ENCODE measurements around the gene SEMA4D.
"Not testable (repeated sequence)": the region's sequence is repeated elsewhere in the genome, so short reads cannot be mapped to it uniquely, and the experiment has no call there.

Gene SEMA4D

GRCh38 chr9:89479669-89480011 is 18.3 kb downstream of the SEMA4D start:
- FAIRE-seq: not testable (repeated sequence)

GRCh38 chr9:89478821-89479668 is 18.9 kb downstream of the SEMA4D start:
- FAIRE-seq: no peak

DNA sequence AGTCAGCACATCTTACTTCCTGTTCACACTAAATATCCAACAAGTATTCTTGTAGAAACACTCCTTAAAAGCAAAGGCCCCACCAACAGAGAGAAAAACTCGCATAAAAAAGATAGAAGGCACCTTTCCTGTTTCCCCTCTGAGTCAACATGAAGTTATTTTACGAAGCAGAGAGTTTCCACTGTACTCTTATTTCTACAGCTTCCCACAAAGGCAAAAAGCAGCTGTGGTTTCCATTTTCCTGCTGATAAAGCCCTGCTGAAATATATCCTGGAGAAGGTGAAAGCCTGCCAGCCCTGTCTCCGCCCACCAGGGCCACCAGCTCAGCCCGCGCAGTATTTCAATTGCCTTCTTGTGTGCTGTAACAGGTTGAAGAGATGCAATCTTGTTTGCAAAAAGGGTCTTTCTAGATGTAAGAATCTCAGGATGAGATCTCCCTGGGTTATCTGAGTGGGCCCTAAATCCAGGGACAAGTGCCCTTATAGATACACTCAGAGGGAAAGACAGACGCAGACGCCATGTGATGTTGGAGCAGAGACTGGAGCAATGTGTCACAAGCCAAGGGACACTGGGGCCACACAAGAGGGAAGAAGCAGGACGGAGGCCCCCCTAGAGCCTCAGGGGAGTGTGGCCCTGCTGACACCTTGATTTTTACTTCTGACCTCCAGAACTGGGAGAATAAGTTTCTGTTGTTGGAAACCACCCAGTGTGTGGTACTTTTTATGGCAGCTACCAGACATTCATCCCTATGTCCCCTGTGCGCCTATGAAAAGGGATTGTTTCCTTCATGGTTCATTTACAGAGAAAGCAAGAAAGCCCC is 19.9 kb downstream of the SEMA4D start:
- FAIRE-seq: no peak

GRCh38 chr9:89477384-89477783 is 20.5 kb downstream of the SEMA4D start:
- no peak for FAIRE-seq

DNA sequence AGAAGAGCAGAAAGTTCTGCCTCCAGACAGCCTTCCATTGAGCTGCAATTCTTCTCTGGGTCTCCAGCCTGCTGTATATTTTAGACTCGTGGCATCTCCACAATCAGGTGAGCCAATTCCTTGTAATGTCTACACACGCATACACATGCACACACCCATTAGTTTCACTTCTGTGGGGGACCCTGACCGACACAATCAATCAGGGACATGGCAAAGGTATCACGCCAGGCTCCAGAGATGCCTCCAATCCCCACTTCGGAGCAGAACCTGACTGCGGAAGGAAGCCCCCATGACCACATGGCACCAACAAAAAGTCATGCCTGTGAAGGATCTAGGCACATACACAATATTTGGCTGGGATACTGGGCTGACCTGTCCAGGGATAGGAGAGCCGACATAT is 21.4 kb downstream of the SEMA4D start:
- no peak for FAIRE-seq

DNA sequence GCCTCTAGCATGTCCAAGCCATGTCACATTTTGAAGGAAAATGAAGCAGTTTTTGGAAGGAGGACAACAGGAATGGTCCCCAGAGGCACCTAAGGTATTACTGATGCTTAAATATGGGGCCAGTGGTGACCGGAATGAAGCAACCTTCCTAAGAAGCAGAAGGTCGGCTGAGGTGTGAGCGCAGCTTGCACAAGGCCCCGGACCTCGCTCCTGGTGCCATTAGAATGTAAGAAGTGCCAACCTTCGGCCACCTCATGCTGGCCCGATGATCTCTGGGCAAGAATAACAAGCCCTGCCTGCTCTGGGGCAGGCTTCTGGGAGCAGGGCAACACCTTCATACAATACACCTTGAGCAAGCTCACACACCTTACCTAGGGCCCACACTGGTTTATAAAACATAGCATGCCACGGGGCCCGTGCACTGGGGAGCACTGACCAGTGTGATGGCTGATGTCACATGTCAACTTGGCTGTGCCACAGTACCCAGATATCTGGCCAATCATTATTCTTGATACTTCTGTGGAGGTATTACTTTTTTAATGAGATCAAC is 21.9 kb downstream of the SEMA4D start:
- no peak for FAIRE-seq

DNA sequence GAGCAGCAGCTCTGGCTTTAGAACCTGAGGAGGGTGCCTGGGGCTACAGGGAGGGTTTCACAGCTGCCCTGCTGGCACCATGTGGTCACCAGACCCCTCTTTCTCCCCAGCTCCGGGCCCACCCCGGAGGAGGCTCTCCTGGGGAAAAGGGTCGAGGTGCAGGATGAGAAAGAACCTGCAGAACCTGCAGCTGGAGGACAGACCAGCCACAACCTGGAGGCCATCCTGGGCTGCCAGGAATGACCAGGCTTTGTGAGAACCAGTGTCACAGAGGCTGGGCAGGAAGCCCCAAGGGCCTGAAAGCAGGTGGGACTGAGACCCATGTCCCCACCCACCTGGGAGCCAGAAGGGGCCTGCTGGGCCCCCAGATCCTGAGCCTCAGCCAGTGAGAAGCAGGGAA is 23.0 kb downstream of the SEMA4D start:
- FAIRE-seq: no peak

GRCh38 chr9:89473762-89474469 is 24.0 kb downstream of the SEMA4D start:
- FAIRE-seq: no peak

DNA sequence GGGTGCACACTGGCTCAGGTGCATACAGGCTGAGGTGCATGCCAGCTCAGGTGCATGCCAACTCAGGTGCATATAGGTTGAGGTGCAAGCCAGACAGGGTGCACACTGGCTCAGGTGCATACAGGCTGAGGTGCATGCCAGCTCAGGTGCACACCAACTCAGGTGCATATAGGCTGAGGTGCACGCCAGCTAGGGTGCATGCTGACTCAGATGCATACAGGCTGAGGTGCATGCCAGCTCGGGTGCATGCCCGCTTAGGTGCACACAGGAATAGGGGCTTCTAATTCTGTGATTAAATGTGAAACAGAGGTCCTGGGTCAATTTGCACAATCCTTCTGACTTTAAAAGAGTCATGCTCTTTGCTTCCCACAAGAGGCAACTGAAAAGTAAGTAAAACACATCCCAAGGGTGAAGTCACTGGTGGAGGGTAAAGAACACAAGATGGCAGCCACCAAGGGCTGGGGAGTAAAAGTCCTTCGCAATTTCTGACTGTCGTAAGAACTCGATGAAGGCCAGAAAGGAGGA is 26.1 kb downstream of the SEMA4D start:
- FAIRE-seq: not testable (repeated sequence)

DNA sequence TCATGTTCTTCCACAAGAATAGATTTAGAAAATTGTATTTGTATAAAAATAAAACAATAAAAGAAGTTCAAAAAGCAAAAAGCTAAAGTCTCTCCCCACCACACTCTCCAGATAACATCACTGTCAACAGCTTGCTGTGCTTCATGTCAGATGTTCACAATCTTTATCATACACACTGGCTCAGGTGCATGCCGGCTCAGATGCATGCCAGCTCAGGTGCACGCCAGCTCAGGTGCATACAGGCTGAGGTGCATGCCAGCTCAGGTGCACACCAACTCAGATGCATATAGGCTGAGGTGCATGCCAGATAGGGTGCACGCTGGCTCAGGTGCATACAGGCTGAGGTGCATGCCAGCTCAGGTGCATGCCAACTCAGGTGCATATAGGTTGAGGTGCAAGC is 26.5 kb downstream of the SEMA4D start:
- FAIRE-seq: no peak

DNA sequence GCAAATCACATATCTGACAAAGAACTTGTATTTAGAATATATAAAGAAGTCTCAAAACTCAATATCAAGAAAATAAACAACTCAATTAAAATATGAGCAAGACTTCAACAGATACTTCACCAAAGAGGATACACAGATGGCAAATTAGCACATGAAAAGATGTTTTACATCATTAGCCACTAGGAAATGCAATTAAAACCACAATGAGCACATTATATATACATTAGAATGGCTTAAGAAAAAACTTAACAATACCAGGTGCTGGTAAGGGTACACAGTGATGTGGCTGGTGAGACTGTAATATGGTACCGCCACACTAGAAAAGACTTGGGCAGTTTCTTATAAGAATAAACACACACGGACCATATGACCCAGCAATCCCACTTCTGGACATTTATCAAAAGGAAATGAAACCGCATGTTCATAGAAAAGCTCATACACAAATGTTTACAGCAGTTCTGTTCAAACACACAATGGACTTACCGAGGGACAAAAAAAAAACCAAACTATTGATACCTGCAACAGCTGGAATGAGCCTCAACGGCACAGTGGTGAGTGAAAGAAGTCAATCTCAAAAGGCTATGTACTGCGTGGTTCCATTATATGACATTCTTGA is 27.6 kb downstream of the SEMA4D start:
- FAIRE-seq: no peak

- FAIRE-seq: no peak
These were observed 28.9 kb downstream of the SEMA4D start for GRCh38 chr9:89469003-89469402.

DNA sequence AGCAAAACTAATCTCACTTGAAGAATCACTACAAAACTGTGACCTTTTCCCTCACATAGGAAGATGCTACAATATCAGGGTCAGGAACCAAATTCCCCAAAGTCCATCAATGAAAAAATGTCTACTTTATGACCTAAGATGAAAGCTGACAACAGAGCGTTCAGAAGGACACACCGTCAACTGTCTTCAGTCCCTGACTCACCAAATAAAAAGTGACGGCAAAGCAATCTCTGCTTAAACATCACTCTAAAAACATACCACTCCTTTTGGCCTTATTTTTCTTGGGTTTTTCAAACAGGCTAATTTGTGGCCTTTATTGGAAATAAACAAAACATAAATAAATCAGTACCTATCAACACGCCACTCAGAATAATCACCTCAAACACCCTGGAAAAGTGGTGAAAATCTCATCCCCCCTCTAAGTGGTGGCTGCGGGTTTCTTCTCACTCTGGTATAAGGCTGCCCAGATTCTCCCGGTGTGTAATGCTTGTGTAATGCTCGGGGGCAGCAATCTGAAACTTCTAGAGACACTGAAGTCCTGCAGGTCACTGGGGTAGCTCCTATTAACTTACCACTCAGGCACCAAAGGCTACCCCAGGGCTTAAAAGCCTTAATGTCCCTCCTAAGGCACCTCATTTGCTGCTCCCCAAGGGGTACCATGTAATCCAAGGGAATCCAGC is 29.5 kb downstream of the SEMA4D start:
- no peak for FAIRE-seq

- FAIRE-seq: no peak
These were observed 30.7 kb downstream of the SEMA4D start for GRCh38 chr9:89467278-89467625.

DNA sequence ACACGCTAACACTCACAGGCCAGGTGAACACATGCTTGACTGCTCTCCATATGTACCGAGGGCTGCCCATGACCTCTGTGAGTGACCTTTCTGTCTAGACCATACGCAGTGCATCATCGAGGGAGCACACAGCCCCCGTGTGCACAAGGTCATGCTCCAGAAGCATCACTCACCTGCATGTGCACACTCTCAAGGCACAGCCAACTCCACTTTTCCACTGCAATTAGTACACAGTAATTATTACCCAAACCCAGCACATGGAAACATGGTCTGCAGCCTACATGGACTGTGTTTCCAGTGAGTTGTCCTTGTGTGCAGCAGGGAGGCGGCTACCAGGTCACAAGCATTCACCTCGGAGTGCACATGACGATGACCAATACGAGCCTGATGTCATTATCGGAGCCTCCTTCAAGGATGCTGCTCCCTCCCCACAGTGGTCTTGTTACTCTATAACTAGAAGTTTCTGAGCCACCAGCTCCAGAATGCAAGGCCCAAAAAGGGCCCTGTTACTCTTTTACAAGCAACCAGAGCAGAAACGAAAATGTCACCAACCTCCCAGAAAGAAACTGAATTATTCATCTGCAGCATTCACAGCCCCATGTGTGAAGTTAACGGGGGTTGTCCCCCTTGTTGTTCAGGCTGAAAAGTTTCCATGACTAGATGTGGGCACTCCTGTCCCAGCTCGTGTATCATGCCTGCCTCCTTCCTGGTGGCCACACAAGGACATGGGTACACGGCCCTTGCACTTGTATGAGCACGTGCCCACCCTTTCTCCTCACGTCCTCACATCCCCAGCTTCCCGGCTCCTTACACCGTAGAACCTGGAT is 31.2 kb downstream of the SEMA4D start:
- no peak for FAIRE-seq

DNA sequence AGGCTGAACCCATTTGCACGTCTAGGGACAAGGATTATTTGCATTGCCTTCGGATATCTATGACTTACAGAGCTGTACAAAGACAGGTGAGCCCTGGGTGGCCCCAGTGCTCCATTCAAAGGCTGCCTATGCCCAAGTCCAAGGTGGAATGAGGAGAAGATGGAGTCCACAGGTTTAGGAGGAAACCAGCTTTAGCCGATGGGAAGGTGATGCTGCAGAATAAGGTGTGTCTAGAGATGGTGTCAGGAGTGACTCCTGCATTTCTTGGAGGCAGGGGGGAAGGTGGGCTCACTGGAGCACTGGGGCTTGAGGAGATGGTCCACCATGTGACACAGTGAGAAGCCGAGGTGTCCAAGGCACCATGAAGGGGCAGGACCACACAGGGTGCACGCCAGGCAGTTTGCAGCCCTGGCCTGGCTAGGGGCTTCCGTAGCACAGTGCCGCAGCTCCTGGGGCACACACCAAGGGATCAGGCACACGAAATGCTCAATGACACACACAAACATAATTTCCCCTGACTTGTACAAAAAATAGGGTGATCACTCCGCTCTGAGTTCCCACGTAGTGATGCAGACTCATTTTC is 32.1 kb downstream of the SEMA4D start:
- FAIRE-seq: no peak

DNA sequence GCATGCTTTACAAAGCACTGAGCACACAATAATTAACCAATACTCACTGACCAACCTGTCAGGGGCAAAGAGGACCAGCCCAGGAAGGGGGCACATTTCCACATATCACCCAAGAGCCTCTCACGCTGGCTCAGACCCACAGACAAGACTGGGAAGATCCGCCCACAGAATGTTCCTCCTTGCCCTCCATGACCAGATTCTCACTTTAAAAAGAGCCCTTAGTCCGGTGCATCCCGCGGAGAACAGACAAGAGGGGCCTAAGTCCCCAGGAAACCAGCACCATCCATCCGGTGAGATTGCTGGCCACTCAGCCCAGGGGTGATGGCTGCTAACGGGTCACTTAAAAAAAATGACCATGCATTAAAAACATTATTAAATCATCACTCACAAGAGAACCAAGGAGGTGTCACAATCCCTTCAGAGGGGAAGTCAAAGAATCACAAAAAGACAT is 32.9 kb downstream of the SEMA4D start:
- no peak for FAIRE-seq

DNA sequence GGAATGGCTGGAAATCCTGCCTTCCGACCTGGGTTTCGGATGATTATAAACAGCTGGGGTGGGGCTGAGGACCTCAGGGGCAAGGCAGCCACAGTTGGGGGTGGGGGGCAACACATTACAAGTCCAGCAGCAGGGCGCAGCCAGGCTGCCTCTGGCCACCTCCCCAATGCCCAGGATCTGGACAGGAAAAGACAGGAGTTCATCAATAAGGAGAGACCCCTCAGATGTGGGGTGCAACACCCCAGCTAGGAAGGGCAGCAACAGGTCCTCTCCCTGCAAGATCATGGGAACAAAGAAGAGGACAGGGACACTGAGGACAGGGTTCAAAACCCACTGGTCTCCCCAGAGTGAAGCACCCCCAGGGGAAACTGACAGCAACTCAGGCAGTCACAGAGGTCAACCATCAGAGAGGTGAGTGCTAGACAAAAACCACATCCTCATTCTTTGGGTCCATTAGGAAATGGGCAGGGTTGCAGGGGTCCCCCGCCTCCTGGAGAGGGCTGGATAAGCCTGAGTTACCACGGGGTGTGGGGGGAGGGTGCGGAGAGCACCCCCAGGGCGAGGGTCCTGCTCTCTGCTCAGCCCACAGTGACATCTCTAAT is 33.5 kb downstream of the SEMA4D start:
- FAIRE-seq: no peak

- no peak for FAIRE-seq
These were observed 34.9 kb downstream of the SEMA4D start for GRCh38 chr9:89462817-89463683.
